M059J (cell line): ENCODE results near the gene CTDP1. TPM values are rescaled to one million over a fixed set of nuclear protein-coding genes. Genes with fewer than 3 reads are reported as not detected.
"Not testable (repeated sequence)": the region's sequence is repeated elsewhere in the genome, so short reads cannot be mapped to it uniquely, and the experiment has no call there.

Experiments
- DNase-seq: peaks from one replicate; pipeline ENCODE4 v3.0.0-alpha.2; 2012; ENCODE audit warnings: low read depth
- total RNA-seq: library from RNA; depleted of rRNA; stranded (reverse); fragments of >200 nt; shearing (Covaris generic); gene quantifications from 2 replicates; pipeline ENCODE4 v1.2.3, GENCODE V29; 2014

CTDP1 gene
- total RNA-seq, 1 experiment from 2014 or later = 21.3 TPM

DNA sequence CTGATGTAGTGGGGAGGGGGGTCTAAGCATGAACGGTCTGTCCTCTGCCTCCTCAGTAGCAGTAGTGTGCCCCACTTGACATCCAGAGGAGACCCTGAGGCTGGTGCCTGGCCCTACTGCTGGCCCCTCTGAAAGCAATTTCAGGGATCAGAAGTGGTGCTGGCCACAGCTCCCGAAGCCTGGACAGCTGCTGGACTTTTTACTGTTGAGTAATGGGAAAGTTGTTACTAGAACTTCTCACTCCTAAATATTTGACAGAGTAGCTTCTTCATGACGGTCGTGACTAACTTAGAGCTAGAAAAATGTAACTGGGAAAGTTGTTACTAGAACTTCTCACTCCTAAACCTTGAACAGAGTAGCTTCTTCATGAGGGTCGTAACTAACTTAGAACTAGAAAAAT, 23.3 kb downstream of the CTDP1 start:
- no peak for DNase-seq

DNA sequence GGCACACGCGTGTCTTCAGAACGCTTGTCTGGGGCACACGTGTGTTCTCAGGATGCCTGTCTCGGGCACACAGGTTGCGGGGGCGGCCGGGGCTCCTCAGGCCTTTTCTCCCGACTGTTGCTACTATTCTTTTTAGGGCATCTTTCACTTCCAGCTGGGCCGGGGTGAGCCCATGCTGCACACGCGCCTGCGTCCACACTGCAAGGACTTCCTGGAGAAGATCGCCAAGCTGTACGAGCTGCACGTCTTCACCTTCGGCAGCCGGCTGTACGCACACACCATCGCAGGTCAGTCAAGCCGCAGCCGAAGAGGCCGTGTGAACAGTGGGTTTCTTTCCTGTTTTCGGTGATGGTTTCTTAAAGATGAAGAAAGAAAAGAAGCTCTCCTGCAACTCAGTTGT, 25.0 kb downstream of the CTDP1 start:
- no peak for DNase-seq

GRCh38 chr18:79705272-79705671, 25.7 kb downstream of the CTDP1 start:
- no peak for DNase-seq

- no peak for DNase-seq
Observed at GRCh38 chr18:79706006-79706405, 26.4 kb downstream of the CTDP1 start.

GRCh38 chr18:79706658-79707057, 27.1 kb downstream of the CTDP1 start:
- DNase-seq = no peak

- no peak for DNase-seq
Observed at GRCh38 chr18:79707239-79707638, 27.6 kb downstream of the CTDP1 start.

DNA sequence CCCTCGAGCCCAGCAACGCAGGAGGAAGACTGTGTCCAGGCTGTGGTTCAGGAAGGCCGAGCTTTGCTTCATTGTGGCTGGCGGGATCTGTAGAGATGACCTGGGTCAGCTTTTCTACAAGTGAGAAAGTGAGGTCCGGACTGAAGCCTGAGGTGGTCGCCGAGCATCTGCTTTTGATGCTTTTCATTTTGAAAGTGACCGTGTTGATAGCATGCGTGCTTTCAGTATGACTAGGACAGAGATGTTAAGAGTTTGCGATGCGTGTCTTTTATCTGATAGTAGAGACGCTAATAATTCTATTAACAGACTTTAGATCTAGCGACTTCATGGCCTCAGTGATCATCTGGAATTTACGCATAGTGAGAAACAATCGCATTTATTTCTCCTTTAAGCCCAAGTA, 28.1 kb downstream of the CTDP1 start:
- no peak for DNase-seq

DNA sequence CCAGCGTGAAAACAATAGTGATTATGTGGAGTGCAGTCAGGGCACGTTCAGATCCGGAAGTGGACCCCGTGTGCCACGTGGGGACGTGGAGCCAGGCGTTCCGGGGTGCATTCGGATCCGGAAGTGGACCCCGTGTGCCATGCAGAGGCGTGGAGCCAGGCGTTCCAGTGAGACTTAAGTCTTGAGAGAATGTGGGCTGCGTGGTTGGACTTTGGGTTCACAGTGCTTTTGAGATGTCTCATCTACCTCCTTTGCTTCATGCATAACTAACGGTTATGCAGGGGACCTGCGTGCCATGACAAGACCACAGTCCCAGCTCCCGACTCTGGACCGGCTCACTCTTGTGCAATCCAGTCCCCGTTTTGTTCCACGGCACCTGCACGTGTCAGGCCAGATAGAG, 28.8 kb downstream of the CTDP1 start:
- DNase-seq = no peak

DNA sequence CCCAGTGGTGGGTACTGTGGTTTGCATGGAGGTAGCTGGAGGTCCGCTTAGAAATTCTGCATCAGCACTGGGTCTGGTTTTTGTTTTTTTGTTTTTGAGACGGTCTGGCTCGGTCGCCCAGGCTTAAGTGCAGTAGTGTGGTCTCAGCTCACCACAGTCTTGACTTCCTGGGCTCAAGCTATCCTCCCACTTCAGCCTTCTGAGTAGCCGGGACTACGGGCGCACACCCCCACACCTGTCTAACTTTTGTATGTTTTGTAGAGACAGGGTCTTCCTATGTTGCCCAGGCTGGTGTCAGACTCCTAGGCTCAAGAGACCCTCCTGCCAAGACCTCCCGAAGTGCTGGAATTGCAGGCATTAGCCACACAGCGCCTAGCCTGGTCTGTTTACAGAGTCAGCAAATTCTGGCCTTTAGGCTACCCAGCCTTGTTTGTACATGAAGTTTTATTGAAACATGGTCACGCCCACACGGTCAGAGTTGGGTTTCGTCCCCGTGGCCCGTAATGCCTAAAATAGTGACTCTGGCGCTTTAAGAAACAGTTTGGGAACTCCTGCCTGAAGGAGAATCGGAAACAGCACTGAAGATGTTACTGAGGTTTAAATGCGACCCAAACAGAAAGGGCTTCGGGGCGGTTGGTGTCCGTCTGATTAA, 32.7 kb downstream of the CTDP1 start:
- no peak for DNase-seq

- no peak for DNase-seq
Observed at GRCh38 chr18:79713341-79713740, 33.7 kb downstream of the CTDP1 start.

- DNase-seq = no peak
Observed at GRCh38 chr18:79714531-79715240, 35.1 kb downstream of the CTDP1 start.

DNA sequence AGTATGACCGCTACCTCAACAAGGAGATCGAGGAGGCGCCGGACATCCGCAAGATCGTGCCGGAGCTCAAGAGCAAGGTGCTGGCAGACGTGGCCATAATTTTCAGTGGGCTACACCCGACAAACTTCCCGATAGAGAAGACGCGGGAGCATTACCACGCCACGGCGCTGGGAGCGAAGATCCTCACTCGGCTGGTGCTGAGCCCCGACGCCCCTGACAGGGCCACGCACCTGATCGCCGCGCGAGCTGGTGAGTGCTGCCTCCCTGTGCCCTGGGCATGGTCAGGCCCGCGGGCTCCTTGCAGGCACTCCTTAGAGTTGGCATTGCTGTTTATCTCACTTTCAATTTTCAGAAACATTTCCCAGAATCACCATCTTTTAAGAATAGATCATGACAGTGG, 35.7 kb downstream of the CTDP1 start:
- no peak for DNase-seq

- no peak for DNase-seq
Observed at GRCh38 chr18:79717059-79717458, 37.5 kb downstream of the CTDP1 start.

DNA sequence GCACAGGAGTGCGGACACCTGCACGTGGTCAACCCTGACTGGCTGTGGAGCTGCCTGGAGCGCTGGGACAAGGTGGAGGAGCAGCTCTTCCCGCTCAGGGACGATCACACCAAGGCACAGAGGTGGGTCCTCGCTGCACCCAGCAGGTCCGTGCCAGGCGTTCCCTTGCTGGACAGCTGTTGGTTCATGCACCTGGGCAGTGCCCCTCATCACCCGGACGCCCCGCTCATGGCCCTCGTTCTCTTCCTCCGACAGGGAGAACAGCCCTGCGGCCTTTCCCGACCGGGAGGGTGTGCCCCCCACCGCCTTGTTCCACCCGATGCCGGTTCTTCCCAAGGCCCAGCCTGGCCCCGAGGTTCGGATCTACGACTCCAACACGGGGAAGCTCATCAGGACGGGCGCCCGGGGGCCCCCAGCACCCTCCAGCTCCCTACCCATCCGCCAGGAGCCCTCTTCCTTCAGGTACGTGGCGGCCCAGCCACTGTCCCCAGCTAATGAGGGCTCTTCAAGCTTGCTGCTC, 38.0 kb downstream of the CTDP1 start:
- no peak for DNase-seq

DNA sequence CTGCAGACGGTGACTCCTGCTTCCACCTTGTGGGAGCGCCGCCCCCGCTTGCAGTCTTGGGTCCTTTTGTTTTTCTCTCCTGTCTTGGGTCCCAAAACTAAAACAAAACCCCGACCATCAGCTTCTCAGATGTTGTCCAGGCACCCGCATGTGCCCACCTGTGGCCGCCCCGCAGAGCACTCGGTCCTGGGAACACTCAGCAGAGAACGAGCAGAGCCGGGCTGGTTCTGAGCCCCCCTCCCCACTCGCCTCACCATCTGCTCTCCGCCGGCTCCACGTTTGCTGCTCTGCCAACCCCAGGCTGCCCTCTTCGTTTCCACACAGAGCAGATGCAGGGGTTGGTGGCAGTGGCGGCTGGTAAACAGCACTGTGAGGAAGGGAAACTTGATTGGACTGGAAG, 38.5 kb downstream of the CTDP1 start:
- DNase-seq = no peak

DNA sequence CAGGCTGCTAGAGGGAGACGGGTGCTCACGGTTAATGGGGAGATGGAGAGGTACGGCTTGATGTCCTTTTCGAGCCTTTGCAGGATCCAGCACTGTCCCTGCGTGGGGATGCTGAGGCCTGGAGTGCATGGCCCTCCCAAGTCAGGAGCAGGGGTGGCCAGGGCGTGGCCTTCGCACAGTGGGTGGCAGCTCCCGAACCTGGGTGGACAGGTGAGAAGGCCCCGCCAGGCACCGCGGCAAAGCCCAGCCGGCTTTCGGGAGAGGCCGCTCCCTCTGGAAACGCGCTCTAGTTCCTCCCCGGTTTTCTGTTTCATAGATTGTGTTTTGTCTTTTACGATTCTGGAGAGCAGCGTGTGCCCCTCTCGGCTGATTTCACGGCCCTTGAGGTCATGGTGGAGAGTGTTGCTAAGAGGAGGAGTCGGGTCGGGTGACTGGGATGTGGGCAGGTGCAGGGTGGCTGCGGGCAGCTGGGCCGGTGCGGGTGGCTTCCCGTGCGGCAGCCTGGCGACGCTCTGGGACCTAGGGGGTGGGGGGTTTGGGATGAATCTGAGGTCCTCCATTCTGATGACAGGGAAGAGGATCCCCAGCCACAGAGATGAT, 39.4 kb downstream of the CTDP1 start:
- DNase-seq = no peak

DNA sequence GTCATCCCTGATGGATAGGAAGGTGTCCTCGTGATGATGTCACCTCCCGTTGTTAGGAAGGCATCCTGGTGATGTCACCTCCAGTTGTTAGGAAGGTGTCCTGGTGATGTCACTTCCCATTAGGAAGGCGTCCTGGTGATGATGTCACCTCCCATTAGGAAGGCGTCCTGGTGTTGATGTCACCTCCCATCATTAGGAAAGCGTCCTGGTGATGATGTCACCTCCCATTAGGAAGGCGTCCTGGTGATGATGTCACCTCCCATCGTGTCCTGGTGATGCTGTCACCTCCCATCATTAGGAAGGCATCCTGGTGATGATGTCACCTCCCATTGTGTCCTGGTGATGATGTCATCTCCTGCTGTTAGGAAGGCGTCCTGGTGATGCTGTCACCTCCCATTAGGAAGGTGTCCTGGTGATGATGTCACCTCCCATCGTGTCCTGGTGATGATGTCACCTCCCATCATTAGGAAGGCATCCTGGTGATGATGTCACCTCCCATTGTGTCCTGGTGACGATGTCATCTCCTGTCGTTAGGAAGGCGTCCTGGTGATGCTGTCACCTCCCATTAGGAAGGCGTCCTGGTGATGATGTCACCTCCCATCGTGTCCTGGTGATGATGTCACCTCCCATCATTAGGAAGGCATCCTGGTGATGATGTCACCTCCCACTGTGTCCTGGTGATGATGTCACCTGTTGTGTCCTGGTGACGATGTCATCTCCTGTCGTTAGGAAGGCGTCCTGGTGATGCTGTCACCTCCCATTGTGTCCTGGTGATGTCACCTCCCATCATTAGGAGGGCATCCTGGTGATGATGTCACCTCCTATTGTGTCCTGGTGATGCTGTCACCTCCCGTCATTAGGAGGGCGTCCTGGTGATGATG, 40.1 kb downstream of the CTDP1 start:
- not testable (repeated sequence) for DNase-seq

- DNase-seq = no peak
Observed at GRCh38 chr18:79720359-79720733, 40.7 kb downstream of the CTDP1 start.

- DNase-seq = no peak
Observed at GRCh38 chr18:79723036-79723435, 43.4 kb downstream of the CTDP1 start.

DNA sequence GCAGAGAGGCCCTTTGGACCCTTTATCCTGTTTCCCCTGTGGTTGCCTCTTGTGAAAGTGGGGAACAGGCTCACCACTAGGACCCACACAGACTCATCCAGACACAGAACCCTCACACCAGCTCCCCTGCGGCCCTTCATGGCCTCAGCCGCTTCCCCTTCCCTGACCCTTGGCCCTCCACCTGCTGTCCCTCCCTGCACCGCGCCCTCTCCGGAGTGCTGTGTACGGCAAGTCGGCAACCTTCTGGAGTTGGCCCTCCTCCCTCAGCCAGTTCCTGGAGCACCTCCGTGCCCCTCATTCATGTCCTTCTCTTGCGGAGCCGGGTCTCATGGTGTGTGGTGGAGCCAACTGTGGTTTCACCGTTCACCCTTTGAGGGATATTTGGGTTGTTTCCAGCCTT, 44.0 kb downstream of the CTDP1 start:
- DNase-seq = no peak

GRCh38 chr18:79724299-79725080, 44.9 kb downstream of the CTDP1 start:
- no peak for DNase-seq
